ENCODE data around the gene DNAH6.

- TF ChIP-seq ZC3H10 (CRISPR knock-in tag; IDR thresholded peaks at IDR 0.05) (no peak), ZFP3 (CRISPR knock-in tag; IDR thresholded peaks at IDR 0.05) (no peak)
These were observed 183.7 kb downstream of the DNAH6 start for GRCh38 chr2:84700006-84700405.

Data from SK-N-SH treated with all-trans-retinoic acid at 6 μM for 48 hours (cell line).